GM18520 (cell line): ENCODE data around the gene SAMD3.
"Not testable (repeated sequence)": the region's sequence is repeated elsewhere in the genome, so short reads cannot be mapped to it uniquely, and the experiment has no call there.

ENCODE experiments used
- ATAC-seq: cut with Tn5 transposase; IDR thresholded peaks from one replicate; pipeline ENCODE4 v1.9.1; 2021; ENCODE audit not compliant: unreplicated experiment

The SAMD3 gene

GRCh38 chr6:130138116-130138908 is 84.4 kb downstream of the SAMD3 start:
- no peak for ATAC-seq

GRCh38 chr6:130136798-130137197 is 86.0 kb downstream of the SAMD3 start:
- ATAC-seq, result no peak

GRCh38 chr6:130134582-130134981 is 88.2 kb downstream of the SAMD3 start:
- ATAC-seq, result no peak

- ATAC-seq, result peak; percentile 84
Measured at GRCh38 chr6:130132286-130132701, 90.5 kb downstream of the SAMD3 start.

- ATAC-seq, result no peak
Measured at GRCh38 chr6:130129762-130130246, 92.9 kb downstream of the SAMD3 start.

GRCh38 chr6:130128326-130128725 is 94.4 kb downstream of the SAMD3 start:
- ATAC-seq, result no peak

GRCh38 chr6:130127195-130127594 is 95.6 kb downstream of the SAMD3 start:
- no peak for ATAC-seq

- no peak for ATAC-seq
Measured at GRCh38 chr6:130122243-130122642, 100.5 kb downstream of the SAMD3 start.

GRCh38 chr6:130120731-130121130 is 102.0 kb downstream of the SAMD3 start:
- no peak for ATAC-seq

GRCh38 chr6:130119211-130119610 is 103.5 kb downstream of the SAMD3 start:
- ATAC-seq, result no peak

GRCh38 chr6:130118236-130118635 is 104.5 kb downstream of the SAMD3 start:
- no peak for ATAC-seq

GRCh38 chr6:130117187-130117701 is 105.5 kb downstream of the SAMD3 start:
- ATAC-seq, result not testable (repeated sequence)

- ATAC-seq, result no peak
Measured at GRCh38 chr6:130116273-130116672, 106.5 kb downstream of the SAMD3 start.

GRCh38 chr6:130115036-130115435 is 107.7 kb downstream of the SAMD3 start:
- peak; percentile 94 for ATAC-seq

- no peak for ATAC-seq
Measured at GRCh38 chr6:130113201-130113710, 109.5 kb downstream of the SAMD3 start.

- ATAC-seq, result no peak
Measured at GRCh38 chr6:130111031-130111430, 111.7 kb downstream of the SAMD3 start.

- ATAC-seq, result no peak
Measured at GRCh38 chr6:130107710-130108109, 115.0 kb downstream of the SAMD3 start.

- peak; percentile 56 for ATAC-seq
Measured at GRCh38 chr6:130105996-130106704, 116.6 kb downstream of the SAMD3 start.

- ATAC-seq, result no peak
Measured at GRCh38 chr6:130099119-130099518, 123.6 kb downstream of the SAMD3 start.

GRCh38 chr6:130098317-130098716 is 124.4 kb downstream of the SAMD3 start:
- no peak for ATAC-seq
